Femur (tissue), 1 donor: ENCODE results near the gene THAP7.
A peak's percentile ranks its signal among the peaks of the same experiment; 100 is the strongest.
"Not testable (repeated sequence)": the region's sequence is repeated elsewhere in the genome, so short reads cannot be mapped to it uniquely, and the experiment has no call there.

Experiments
- DNase-seq: peaks from one replicate; pipeline ENCODE4 v3.0.0-alpha.2; 2017

THAP7 gene

DNA sequence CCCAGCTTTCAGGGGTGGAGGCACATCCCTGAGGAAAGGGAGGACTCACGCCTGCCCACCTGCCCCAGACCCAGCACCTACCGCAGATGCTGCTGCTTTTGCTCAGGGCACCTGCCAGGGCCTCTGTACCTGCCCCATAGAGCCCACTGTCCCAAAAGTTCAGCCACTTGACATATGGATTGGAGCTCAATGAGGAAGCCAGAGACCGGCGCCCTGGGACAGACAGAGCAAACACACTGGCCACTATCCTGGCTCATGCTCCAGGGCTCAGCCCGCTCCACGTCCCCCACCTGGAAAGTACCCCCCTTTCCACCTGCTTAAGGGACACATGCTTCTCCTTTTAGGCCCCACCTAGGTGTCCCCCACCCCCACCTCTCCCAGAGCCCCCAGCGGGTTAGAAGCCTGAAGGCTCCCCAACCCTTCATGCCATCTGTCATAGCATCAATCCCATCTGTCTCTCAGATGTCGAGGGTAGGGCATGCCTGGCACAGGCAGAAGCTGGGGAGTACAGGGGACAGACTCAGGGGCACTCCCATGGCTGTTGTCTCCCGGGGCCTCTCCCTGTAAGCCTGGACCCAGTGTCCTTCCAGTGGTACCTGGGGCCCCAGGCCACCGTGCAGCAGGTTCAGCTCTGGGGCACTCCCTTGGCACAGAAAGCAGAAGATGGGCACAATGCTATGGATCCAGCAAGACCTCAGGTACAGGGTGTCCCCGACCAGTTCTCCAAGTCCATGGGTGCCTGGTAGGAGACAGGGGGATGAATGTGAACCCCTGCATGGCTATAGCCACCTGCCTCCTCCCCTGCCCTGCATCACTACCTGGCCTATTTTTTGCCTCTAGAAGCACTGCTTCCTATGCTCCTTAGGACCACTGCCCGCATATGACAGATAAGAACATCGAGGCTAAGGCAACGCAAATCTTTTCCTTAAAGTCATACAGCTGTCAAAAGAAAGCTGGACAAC is 10.8 kb upstream of the THAP7 start:
- DNase-seq, result peak; percentile 19

DNA sequence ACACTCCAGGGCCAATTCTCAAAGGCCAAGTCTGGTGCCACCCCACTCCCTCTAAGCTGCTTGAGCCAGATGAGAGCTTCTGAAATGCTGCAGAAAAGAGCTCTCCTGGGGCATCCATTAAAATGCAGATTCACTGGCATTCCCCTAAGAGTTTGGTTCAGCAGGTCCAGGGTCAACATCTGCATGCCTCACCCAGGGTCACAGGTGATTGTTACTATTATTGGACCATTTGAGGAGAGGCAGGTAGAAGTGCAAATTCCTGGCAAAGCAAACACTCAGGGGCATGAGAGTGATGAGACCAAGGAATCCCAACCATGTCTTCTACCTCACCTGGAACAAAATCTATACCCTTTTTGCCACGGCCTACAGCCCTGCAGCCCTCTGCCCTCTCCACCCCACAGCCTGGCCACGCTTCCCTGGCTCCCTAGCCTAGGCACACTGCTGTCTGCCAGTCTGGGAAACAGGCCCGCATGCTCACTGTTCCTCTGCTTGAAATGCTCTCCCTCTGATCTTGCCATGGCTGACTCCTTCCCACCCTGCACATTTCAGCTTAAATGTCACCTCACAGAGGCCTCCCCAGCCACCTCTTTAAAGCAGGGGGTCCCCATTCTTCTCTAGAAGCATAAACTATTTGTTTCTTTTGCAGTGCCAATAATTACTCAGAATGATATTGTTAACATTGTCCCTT is 8.7 kb upstream of the THAP7 start:
- DNase-seq, result no peak

DNA sequence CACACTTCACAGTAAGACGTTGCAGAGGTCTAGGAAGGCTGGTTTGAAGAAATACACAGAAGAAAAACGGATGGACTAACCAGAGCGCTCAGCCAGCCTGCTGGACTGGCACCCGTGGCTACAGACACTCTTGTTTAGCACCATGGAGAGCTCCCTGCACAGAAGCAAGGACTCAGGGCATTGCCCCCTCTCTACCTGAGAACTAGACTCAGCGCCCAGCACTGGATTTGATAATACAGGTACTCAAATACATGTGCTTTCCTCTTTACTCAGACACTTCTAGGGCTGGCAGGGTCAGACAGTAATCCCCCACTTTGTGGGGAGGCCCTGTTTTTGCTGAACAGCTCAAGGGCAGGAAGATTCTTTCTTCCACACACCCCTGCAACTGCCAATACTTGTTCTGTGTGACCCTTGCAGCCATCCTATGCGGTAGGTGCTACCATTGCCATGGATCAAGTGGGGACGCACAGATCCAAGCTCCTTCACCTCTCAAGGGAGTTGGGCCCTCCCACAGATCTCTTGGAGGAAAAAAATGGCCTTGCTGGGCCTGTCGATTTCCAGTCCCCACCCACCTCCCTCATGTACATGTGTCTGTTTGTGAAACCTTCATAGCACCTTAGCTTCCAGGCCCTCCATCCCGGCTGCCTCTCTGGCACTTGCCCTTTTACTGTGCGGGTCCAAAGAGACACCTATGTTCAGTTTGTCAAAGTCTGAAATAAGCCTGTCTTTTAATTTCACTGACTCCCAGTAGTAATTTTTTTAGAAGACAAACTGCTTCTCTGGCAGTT is 7.9 kb upstream of the THAP7 start:
- peak; percentile 65 for DNase-seq

DNA sequence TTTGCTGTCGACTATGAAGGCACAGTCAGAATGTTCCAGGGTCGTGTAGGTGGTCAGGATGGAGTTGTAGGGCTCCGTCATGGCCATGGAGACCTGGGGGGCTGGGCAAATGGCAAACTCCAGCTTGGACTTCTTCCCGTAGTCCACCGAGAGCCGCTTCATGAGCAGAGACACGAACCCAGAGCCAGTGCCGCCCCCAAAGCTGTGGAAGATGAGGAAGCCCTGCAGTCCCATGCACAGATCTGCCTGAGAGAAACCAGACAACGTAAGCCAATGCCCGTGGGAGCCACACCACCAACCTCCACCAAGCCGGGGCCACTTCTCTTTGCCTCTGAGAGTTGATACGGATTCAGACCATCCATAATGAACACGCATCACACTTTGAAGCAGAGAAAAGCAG is 7.3 kb upstream of the THAP7 start:
- not testable (repeated sequence) for DNase-seq

DNA sequence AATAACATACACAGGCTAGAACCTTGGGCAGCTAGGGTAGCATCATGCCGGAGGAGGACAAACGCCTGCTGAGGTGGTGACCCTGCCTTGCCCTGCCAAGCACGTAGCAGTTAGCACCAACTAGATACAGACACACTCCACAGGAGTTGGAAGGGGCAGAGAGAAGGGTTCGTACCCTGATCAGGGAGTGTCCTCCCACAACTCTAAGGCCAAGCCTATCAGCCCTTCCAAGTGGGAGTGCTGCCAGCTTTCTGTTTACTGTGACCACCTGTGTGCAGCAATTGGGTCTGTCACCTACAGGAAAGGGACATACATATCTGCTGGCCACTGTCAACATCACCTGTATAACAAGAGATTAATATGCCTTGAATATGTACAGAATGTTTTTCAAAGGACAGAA is 1.9 kb upstream of the THAP7 start:
- peak; percentile 27 for DNase-seq

DNA sequence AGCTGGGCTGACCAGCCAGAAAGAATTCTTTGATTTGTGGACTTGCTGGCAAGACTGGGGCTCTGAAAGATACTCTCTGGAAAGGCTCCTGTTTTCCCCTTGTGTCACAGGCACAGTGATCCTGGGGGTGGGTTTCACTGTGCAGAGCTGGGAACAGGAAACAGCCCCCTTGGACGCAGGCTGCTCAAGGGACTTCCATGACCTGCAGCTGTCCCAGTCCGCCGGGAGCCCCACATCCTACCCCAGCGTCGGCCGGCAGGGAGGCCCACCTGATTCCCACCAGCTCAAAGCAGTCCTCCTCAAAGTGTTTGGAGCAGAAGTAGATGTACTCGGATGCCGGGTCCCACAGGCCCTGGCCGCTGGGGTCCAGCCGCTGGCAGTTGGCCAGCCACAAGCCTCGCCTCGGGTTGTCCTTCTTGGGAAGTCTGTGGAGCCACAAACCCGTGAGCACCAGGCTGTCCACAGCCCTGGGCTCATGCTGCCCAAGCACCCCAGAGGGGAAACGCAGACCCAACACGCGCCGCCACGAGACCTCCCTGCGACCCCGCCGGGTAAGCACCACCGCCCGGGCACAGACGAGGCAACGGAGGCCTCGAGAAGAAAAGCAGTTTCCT is 824 bp downstream of the THAP7 start:
- DNase-seq, result peak; percentile 59

DNA sequence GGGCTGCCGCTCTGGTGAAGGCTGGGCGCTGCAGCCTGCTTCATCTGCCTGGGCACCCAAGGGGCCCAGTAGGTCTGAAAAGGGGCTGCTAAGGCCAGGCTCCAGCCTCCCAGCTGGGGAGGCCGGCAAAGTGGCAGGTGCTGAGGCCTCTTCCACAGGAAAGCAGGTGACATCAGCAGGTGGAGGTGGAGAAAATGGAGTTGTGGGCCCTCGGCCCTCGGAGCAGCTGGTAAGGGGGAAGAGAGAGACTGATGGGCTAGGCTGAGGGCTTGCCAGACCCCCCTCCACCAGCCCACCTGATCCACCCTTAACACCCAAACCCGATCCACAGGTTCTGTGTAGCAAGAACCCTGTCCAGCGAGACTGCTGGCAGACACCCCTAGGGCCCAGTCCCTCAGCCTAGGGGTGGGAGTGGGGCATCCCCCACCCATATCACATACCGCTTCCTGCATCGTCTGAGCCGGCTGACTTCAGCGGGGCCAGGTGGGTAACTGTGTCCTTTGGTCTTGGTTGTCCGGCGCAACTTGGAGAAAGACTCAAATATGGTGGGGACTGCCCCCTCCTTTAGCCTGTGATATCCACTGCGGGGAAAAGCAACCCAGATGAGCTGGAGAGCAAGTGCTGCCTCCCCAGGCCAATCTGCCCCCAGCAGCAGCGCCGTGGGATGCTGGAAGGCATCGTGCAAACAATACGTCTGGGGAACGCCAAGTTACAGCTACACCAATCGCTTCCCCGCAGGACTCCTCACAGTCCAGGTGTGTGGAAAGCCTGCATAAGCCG is 1.5 kb downstream of the THAP7 start:
- DNase-seq, result no peak

DNA sequence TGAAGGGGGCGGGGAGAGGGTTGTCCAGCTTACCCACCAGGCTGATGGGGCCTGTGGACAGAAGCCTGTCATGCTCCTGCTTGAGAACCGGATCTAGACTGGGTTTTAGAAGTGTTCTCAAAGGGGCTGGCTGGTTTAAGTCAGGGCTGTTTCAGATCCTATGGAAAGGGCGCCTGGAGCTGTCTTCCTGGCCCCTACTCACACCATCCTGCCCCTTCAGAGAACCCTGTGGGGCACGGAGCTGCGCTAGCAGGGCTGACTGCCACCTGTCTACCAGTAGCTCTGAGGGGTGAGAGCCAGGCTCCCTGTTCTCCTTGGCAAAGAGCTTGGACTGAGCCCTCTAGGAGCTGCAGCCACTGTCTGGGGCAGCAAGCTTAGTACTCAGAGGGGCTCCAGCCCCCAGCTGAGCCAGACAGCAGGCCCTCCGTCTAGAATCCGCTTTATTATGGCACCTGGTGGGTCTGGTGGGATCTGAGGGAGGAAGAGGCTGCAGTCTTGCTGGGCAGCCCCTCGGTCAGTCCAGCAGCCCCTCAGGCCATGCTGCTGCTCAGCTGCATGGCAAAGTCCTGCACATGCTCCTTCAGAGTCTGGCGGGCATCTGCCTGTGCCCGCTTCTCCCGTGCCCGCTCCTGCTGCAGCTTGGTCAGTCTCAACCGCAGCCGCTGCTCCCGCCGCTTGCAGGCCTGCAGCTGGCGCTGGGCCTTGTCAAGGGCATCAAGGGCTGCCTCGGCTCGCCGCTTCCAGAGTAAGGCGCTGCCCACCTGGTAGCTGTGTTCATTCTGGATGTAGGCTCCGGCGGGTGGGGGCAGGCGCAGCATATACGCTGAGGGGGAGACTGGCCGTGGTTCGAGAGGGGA is 2.3 kb downstream of the THAP7 start:
- no peak for DNase-seq

DNA sequence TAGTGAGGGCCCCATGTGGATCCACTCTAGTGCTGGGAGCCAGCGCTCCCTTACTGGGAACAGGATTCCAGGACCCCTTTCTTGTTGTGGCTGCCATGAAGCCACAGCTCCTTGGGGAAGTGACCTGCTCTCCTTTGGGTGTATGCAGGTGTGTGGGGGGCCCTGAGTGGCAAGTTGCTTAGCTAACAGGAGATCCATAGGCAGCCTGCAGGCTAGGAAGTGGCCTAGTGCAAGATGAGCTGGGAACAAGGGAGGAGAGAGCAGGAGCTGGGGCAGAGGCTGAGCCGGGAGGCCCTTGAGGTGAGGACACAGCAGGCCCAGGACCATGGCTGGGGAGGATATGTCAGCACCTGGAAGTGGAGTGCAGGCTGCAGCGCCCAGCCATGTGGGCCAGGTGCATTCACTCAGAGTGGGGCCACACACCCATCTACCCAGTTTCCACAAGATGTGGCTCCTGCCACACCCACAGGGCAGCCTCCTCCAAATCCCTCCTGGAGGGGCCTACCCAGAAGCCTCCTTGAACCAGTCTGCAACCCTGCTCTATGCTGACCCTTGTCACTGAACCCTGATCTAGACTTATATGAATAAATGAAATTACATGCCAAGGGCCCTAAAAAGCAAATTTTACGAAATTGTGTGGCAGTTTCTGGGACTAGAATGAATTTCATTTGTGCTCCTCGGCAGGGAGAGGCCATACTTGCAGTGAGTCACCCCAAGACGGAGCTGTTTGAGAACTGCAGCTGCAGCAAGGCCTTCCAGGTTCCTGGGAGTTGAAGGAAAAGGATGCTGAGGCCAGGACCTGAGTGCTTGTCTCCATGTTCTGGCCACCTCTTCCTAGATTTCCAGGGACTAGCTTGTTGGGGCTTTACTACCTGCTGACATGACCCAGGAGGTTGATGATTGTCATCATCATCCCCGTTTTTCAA is 3.2 kb downstream of the THAP7 start:
- DNase-seq, result no peak

DNA sequence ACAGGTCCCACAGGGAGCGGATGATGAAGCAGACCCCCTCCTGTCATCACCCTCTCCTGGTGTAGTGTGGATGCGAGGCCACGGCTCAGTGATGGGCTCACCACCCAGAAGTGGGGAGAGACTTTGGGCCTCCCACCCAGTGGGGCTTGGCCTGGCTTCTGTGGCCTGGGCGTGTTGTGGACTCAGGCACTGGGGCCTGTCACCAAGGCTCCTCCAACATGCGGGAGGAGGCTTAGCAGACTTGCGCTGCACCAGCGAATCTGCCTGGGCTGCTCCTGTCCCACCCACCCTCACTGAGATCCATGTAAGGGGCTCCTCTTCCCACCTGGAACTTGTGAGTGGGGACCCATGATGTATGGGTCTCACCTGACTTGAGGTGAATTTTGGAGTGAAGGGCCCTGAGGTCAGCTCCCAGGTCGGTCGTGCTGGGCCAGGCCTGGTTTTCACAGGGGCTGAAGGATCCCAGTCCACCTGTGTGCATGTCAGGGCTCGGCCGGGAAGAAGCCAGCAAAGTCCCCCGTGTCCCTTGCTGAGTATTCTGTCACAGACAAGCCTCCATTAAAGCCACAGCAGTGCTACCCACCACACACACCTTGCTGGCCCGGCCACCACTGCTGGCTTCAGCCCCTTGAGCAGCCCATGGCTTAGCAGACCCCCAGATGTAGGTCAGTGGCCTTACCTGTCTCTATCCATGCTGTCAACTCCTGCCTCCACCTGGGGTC is 4.2 kb downstream of the THAP7 start:
- DNase-seq, result no peak

DNA sequence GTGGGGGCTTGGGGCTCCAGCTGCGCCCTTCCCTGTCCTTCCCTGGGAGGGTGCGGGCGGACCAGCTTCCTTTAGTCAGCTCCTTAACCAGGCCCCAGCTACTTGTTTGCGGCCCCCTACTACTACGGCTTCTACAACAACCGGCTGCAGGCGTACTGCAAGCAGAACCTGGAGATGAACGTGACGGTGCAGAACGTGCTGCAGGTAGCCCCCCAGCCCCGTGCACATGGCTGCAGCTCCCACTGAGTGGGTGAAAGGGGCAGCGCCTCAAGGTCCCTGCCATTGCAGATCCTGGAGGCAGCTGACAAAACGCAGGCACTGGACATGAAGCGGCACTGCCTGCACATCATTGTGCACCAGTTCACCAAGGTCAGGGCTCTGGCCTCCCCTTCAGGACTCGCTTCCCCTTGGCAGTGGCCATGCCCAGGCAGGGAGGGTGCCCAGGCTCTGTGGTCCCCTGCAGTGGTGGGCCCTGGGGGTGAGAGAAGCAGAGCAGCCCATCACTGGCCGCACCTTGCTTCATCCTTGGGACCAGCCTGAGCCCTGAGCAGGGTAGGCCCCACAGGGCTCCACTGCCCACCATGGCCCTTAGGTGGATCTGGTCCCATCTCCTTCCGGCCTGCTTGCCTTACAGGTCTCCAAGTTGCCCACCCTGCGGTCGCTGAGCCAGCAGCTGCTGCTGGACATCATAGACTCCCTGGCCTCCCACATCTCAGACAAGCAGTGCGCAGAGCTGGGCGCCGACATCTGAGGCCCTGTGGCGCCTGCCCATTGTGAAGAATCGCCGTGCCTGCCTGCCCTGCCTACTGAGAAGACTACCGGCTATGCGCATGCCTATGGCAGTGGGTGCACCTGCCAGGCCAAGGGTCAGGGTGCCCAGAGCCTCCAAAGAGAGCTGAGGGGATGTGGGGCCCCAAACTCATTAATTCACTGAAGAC is 5.1 kb downstream of the THAP7 start:
- DNase-seq, result peak; percentile 19

DNA sequence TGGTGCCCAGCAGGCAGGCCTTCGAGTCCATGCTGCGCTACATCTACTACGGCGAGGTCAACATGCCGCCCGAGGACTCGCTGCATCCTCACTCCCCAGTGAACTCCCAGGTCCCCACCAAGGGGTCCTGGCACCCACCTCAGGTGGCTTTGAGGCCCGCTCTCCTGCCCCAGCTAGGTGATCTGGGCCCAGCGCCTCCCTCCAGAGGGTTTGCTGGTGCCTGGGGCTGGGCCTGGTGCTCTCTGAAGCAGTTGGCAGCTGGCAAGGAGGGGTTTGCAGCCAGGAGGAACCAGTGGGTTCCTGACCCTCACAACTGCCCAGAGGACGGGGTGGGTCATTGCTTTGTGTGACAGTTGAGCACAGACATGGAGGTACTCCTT is 5.9 kb downstream of the THAP7 start:
- no peak for DNase-seq

DNA sequence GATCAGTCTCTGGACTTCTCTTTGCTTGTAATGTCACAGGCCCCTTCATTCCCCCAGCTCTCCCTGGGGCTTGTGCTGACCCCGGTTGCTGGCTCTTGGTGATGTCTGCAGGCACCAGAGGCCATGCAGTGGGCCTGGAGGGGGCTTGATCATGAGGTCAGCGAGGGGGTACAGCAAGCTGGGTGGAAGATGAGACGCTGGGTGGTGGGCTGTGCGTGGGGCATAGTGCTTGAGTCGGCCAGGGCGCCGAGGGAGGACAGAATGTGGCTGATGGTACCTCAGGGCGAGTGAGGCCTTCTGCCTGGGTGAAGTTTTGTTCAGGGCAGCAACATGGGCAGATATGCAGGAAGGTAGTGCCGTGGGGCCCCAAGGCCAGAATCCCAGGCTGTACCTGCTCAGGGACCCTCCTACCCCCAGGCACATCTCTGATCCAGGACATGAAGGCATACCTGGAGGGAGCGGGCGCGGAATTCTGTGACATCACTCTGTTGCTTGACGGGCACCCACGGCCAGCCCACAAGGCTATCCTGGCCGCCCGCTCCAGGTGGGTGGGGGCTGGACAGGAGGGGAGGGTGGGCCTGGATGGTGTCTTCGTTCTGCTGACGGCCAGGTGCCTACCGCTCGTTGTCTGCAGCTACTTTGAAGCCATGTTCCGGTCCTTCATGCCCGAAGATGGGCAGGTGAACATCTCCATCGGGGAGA is 6.4 kb downstream of the THAP7 start:
- no peak for DNase-seq

DNA sequence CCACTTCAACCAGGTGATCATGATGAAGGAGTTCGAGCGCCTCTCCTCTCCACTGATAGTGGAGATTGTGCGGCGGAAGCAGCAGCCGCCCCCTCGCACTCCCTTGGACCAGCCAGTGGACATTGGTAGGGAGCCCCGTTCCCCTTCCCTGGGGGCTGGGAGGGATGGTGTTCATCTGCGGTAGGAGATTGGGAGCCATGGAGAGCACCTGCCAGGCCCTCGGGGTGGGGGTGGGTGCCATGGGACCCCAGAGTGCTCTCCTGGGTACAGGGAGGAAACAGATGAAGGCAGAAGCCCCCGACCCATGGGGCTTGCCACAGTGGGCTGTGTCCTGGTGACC is 7.0 kb downstream of the THAP7 start:
- DNase-seq, result no peak

DNA sequence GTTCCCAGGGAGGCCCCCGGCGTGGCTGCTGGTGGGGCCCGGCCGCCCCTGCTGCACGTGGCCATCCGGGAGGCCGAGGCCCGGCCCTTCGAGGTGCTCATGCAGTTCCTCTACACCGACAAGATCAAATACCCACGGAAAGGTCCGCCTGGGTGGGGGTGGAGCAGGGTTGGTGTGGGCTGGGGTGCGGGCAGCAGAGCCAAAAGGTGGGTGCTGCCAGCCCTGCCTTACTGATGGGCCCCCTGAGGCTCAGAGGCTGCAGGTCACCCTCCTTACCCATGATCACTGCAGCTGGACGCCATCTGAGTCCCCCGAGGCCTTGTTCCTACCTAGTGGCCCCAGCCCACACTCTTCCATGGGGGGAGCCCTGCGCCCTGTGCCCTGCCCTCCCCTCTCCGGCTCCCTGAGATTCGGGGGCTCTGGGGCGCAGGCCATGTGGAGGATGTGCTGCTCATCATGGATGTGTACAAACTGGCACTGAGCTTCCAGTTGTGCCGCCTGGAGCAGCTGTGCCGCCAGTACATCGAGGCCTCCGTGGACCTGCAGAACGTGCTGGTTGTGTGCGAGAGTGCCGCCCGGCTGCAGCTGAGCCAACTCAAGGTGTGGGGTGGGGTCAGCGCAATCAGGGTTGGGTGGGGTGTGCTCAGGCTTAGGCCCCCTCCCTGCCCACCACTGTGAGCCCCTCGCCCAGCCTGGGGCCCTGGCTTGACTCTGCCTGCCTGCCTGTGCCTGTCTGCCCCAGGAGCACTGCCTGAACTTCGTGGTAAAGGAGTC is 7.6 kb downstream of the THAP7 start:
- DNase-seq, result no peak

DNA sequence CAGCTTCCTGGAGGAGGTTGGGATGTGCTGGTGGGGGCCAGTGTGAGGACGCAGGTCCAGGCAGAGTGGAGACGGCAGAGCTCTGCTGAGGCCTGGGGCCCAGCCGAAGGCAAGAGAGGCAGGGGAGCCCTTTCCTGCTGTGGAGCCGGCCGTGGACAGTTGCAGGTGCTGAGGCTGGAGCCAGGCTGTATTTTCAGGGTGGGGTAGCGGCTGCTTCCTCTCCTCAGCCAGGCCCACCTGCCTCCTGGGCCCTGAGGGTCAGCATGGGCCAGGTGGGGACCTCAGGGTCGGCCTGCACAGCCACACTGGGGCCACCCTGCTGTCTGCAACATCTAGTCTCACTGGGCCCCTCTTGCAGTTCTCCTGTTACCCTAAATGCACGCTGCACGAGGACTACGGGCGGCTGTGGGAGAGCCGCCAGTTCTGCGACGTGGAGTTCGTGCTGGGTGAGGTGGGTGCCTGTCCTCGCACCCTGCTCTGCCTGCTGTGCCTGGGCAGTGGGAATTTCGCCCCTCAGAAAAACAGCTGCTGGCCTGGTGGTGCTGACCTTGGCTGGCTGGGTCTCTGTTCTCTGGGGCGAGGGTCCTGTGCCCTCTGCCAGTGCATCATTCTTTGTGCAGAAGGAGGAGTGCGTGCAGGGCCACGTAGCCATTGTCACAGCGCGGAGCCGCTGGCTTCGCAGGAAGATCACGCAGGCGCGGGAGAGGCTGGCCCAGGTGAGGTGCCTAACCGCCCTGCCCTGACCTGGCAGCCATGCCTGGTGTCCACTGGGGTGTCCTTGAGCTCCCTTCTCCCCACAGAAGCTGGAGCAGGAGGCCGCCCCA is 8.4 kb downstream of the THAP7 start:
- DNase-seq, result no peak
